Calu3 (cell line): ENCODE data around the gene DRAP1. TPM values are rescaled to one million over a fixed set of nuclear protein-coding genes. Genes with fewer than 3 reads are reported as not detected.
"Not testable (repeated sequence)": the region's sequence is repeated elsewhere in the genome, so short reads cannot be mapped to it uniquely, and the experiment has no call there.

ENCODE experiments used
- BruUV-seq: library from RNA; stranded (reverse); fragments of 400-500 nt; replicated peaks from 2 replicates; lab custom pipeline; 2021; lab: Mats Ljungman, UMichigan
- CTCF ChIA-PET: fragments of 300-600 bp; sonication (Branson Sonifier 250); formaldehyde crosslinking; loops from one replicate; lab custom pipeline; 2022; ENCODE audit warnings: antibody characterized with exemption; lab: Charles Lee
- DNase-seq: peaks from one replicate; pipeline ENCODE4 v3.0.0; 2022
- H3K27ac Mint-ChIP-seq: one replicate; pipeline ENCODE4 v1.8.0; 2022; ENCODE audit warnings: mixed read lengths; ENCODE audit not compliant: unreplicated experiment
- H3K27me3 Mint-ChIP-seq: one replicate; pipeline ENCODE4 v1.8.0; 2022; ENCODE audit warnings: mixed read lengths; ENCODE audit not compliant: unreplicated experiment
- H3K36me3 Mint-ChIP-seq: one replicate; pipeline ENCODE4 v1.8.0; 2022; ENCODE audit warnings: mild to moderate bottlenecking, moderate library complexity, mixed read lengths; ENCODE audit not compliant: insufficient read depth, unreplicated experiment
- H3K4me1 Mint-ChIP-seq: one replicate; pipeline ENCODE4 v1.8.0; 2022; ENCODE audit warnings: mild to moderate bottlenecking, low read depth, mixed read lengths; ENCODE audit not compliant: unreplicated experiment
- H3K4me3 Mint-ChIP-seq: one replicate; pipeline ENCODE4 v1.8.0; 2022; ENCODE audit warnings: mild to moderate bottlenecking, low read depth, moderate library complexity, mixed read lengths; ENCODE audit not compliant: unreplicated experiment
- H3K9me3 Mint-ChIP-seq: one replicate; pipeline ENCODE4 v1.8.0; 2022; ENCODE audit warnings: low read depth, mixed read lengths; ENCODE audit not compliant: unreplicated experiment
- CTCF ChIP-seq: fragments of 200-600 bp; IDR thresholded peaks from one replicate; pipeline ENCODE4 v1.8.0; 2022; ENCODE audit warnings: antibody characterized with exemption; ENCODE audit not compliant: unreplicated experiment
- intact Hi-C: fragments of 100-400 bp; cut with micrococcal nuclease; formaldehyde crosslinking; loops from one replicate; pipeline ENCODE4 v1.10.0; 2022; ENCODE audit not compliant: unreplicated experiment
- total RNA-seq: library from RNA; stranded (reverse); gene quantifications from 2 replicates; pipeline ENCODE4 v1.2.3, GENCODE V29; 2022

Gene DRAP1
- total RNA-seq, 1 experiment from 2014 or later, result 114 TPM

GRCh38 chr11:65947603-65948125, 28.4 kb downstream of the DRAP1 start:
- Mint-ChIP-seq H3K27ac (no peak overlapping the region), H3K27me3 (peaks cover 21% of the 10 kb centered on the region), H3K36me3 (peaks cover 5% of the 10 kb centered on the region), H3K9me3 (no peaks in the 10 kb centered on the region), H3K4me3 (no peak overlapping the region), H3K4me1 (no peaks in the 10 kb centered on the region)
- CTCF ChIA-PET, result interaction anchor here (1.4 kb wide), 1 partner anchor 63 kb away, joined by 3 read pairs; no protein-coding TSS in a partner anchor
- DNase-seq, result no peak
- BruUV-seq, result no TSS peak
- TF ChIP-seq CTCF, result no peak
- intact Hi-C loops, result no loop called here

- H3K4me1 Mint-ChIP-seq, DNase-seq, H3K27ac Mint-ChIP-seq, H3K36me3 Mint-ChIP-seq, BruUV-seq, H3K4me3 Mint-ChIP-seq, H3K9me3 Mint-ChIP-seq, CTCF ChIA-PET, intact Hi-C loops: not testable (repeated sequence)
- peaks cover 21% of the 10 kb centered on the region for H3K27me3 Mint-ChIP-seq
Observed at GRCh38 chr11:65950711-65951110, 31.5 kb downstream of the DRAP1 start.

- BruUV-seq, H3K9me3 Mint-ChIP-seq, H3K4me3 Mint-ChIP-seq, intact Hi-C loops, H3K36me3 Mint-ChIP-seq, H3K27ac Mint-ChIP-seq, H3K4me1 Mint-ChIP-seq, DNase-seq: not testable (repeated sequence)
- CTCF ChIA-PET, result interaction anchor here (0.6 kb wide), 1 partner anchor 53 kb away, joined by 3 read pairs; no protein-coding TSS in a partner anchor
- H3K27me3 Mint-ChIP-seq, result peaks cover 21% of the 10 kb centered on the region
Observed at GRCh38 chr11:65951641-65952040, 32.4 kb downstream of the DRAP1 start.

- Mint-ChIP-seq H3K4me3 (no peak overlapping the region), H3K4me1 (no peaks in the 10 kb centered on the region), H3K27ac (no peak overlapping the region), H3K36me3 (peaks cover 5% of the 10 kb centered on the region), H3K27me3 (peaks cover 21% of the 10 kb centered on the region), H3K9me3 (no peaks in the 10 kb centered on the region)
- no TSS peak for BruUV-seq
- CTCF ChIA-PET, result interaction anchor here (0.5 kb wide), 1 partner anchor 49 kb away, joined by 3 read pairs; no protein-coding TSS in a partner anchor
- intact Hi-C loops, result no loop called here
- no peak for DNase-seq
- no peak for TF ChIP-seq CTCF
Observed at GRCh38 chr11:65952052-65952521, 32.9 kb downstream of the DRAP1 start.

GRCh38 chr11:65953471-65953870, 34.2 kb downstream of the DRAP1 start:
- CTCF ChIA-PET, result interaction anchor here (0.6 kb wide), 1 partner anchor 10 kb away, joined by 3 read pairs; no protein-coding TSS in a partner anchor
- H3K27ac Mint-ChIP-seq, result no peak overlapping the region
- no TSS peak for BruUV-seq
- H3K27me3 Mint-ChIP-seq, result peaks cover 8% of the 10 kb centered on the region
- no peaks in the 10 kb centered on the region for H3K36me3 Mint-ChIP-seq
- no peak for DNase-seq
- TF ChIP-seq CTCF, result no peak
- no peak overlapping the region for H3K4me3 Mint-ChIP-seq
- no peaks in the 10 kb centered on the region for H3K4me1 Mint-ChIP-seq
- H3K9me3 Mint-ChIP-seq, result no peaks in the 10 kb centered on the region
- intact Hi-C loops, result no loop called here
